Activated CD8-positive, alpha-beta memory T cell treated with anti-CD3 and anti-CD28 coated beads, Interleukin-2, amount 10 ng/mL, durations not matched to agents 7 days and 5 days (primary cell): ENCODE results near the gene RPLP2. TPM values are rescaled to one million over a fixed set of nuclear protein-coding genes. Genes with fewer than 3 reads are reported as not detected.

Experiments used
- ATAC-seq: fragments of 150-1000 bp; cut with Tn5 transposase; one replicate; pipeline ENCODE4 v1.10.0; 2021; ENCODE audit warnings: moderate library complexity
- CTCF ChIA-PET: fragments of 350-600 bp; sonication (Branson Sonifier 250); formaldehyde crosslinking; loops from one replicate; lab custom pipeline; 2021; ENCODE audit warnings: antibody characterized with exemption; lab: Charles Lee
- DNase-seq: peaks from one replicate; pipeline ENCODE4 v3.0.0-alpha.2; 2020
- H3K27ac Mint-ChIP-seq: one replicate; pipeline ENCODE4 v1.8.0; 2021; ENCODE audit warnings: mild to moderate bottlenecking, mixed read lengths
- H3K27me3 Mint-ChIP-seq: one replicate; pipeline ENCODE4 v1.8.0; 2021; ENCODE audit warnings: mixed read lengths
- H3K36me3 Mint-ChIP-seq: one replicate; pipeline ENCODE4 v1.8.0; 2021; ENCODE audit warnings: mild to moderate bottlenecking, mixed read lengths
- H3K4me1 Mint-ChIP-seq: one replicate; pipeline ENCODE4 v1.8.0; 2021; ENCODE audit warnings: mixed read lengths
- H3K4me3 Mint-ChIP-seq: one replicate; pipeline ENCODE4 v1.8.0; 2021; ENCODE audit warnings: mild to moderate bottlenecking, moderate library complexity, mixed read lengths
- H3K9me3 Mint-ChIP-seq: one replicate; pipeline ENCODE4 v1.8.0; 2022; ENCODE audit warnings: low read depth, mixed read lengths
- total RNA-seq, 2 experiments: library from RNA; stranded (reverse); gene quantifications; one replicate each; pipeline ENCODE4 v1.2.3, GENCODE V29; 2021

Gene RPLP2
- total RNA-seq, 2 experiments from 2014 or later = 1,844 to 1,872 TPM

GRCh38 chr11:837189-837989 lies 27.6 kb downstream of the RPLP2 start:
- CTCF ChIA-PET = interaction anchor here (1.0 kb wide), 1 partner anchor 10 kb away, joined by 3 read pairs; no protein-coding TSS in a partner anchor
- no peaks in the 10 kb centered on the region for H3K9me3 Mint-ChIP-seq
- peaks cover under 1% of the 10 kb centered on the region for H3K27me3 Mint-ChIP-seq
- ATAC-seq = no peak
- H3K4me1 Mint-ChIP-seq = peaks cover 24% of the 10 kb centered on the region
- no peak overlapping the region for H3K4me3 Mint-ChIP-seq
- peaks cover 7% of the 10 kb centered on the region for H3K36me3 Mint-ChIP-seq
- no peak overlapping the region for H3K27ac Mint-ChIP-seq
- no peak for DNase-seq

- Mint-ChIP-seq H3K36me3 (peaks cover 7% of the 10 kb centered on the region), H3K27me3 (no peaks in the 10 kb centered on the region), H3K4me3 (no peak overlapping the region), H3K9me3 (no peaks in the 10 kb centered on the region), H3K4me1 (peaks cover 24% of the 10 kb centered on the region), H3K27ac (no peak overlapping the region)
- ATAC-seq (no peak), DNase-seq (no peak)
- CTCF ChIA-PET = interaction anchor here (0.9 to 1.0 kb wide), 2 partner anchors 9 to 10 kb away, joined by 3 read pairs; partner anchors contain the start of gene CRACR2B
Measured at GRCh38 chr11:837990-838307, 28.2 kb downstream of the RPLP2 start.

GRCh38 chr11:838441-839279 lies 28.9 kb downstream of the RPLP2 start:
- peaks cover 25% of the 10 kb centered on the region for H3K4me1 Mint-ChIP-seq
- no peaks in the 10 kb centered on the region for H3K27me3 Mint-ChIP-seq
- DNase-seq (no peak), ATAC-seq (no peak)
- H3K36me3 Mint-ChIP-seq = peaks cover 7% of the 10 kb centered on the region
- H3K27ac Mint-ChIP-seq = no peak overlapping the region
- H3K9me3 Mint-ChIP-seq = no peaks in the 10 kb centered on the region
- H3K4me3 Mint-ChIP-seq = no peak overlapping the region
- CTCF ChIA-PET = interaction anchor here (0.9 kb wide), 1 partner anchor 11 kb away, joined by 3 read pairs; the partner anchor contains the start of gene CRACR2B

- no peak for DNase-seq
- ATAC-seq = no peak
Measured at GRCh38 chr11:839280-839623, 29.5 kb downstream of the RPLP2 start.

GRCh38 chr11:839875-840617 lies 30.3 kb downstream of the RPLP2 start:
- Mint-ChIP-seq H3K9me3 (no peaks in the 10 kb centered on the region), H3K27me3 (no peaks in the 10 kb centered on the region), H3K36me3 (peaks cover 7% of the 10 kb centered on the region), H3K4me3 (peak overlapping the region; percentile 86), H3K27ac (no peak overlapping the region), H3K4me1 (peaks cover 24% of the 10 kb centered on the region)
- no peak for DNase-seq
- ATAC-seq = no peak
- CTCF ChIA-PET = interaction anchor here (0.9 to 1.1 kb wide), 2 partner anchors 8 to 23 kb away, joined by 3 read pairs; no protein-coding TSS in a partner anchor

More at GRCh38 chr11:839280-839623, 29.5 kb downstream of the RPLP2 start:
- no peaks in the 10 kb centered on the region for H3K9me3 Mint-ChIP-seq
- H3K36me3 Mint-ChIP-seq = peaks cover 7% of the 10 kb centered on the region
- no peak overlapping the region for H3K27ac Mint-ChIP-seq
- H3K4me1 Mint-ChIP-seq = peaks cover 25% of the 10 kb centered on the region
- CTCF ChIA-PET = no interaction called here
- no peaks in the 10 kb centered on the region for H3K27me3 Mint-ChIP-seq
- no peak overlapping the region for H3K4me3 Mint-ChIP-seq

GRCh38 chr11:841981-842369 lies 32.2 kb downstream of the RPLP2 start:
- H3K4me3 Mint-ChIP-seq = peak overlapping the region; percentile 86
- H3K36me3 Mint-ChIP-seq = peaks cover 7% of the 10 kb centered on the region
- H3K9me3 Mint-ChIP-seq = no peaks in the 10 kb centered on the region
- peak overlapping the region; percentile 80 for H3K27ac Mint-ChIP-seq
- H3K4me1 Mint-ChIP-seq = peaks cover 24% of the 10 kb centered on the region
- peak; percentile 49 for ATAC-seq
- CTCF ChIA-PET = interaction anchor here (2.6 kb wide), 1 partner anchor 9 kb away, joined by 11 read pairs; the partner anchor contains the start of gene CD151
- DNase-seq = no peak
- H3K27me3 Mint-ChIP-seq = no peaks in the 10 kb centered on the region

- CTCF ChIA-PET = interaction anchor here (1.0 to 2.6 kb wide), 5 partner anchors 10 to 78 kb away, joined by 3 to 11 read pairs (median 3); partner anchors contain the start of genes CD151, PNPLA2 and RPLP2
- Mint-ChIP-seq H3K27ac (peak within 1 kb of the TSS; percentile 80), H3K27me3 (no peaks in the 10 kb centered on the region), H3K36me3 (peaks cover 7% of the 10 kb centered on the region), H3K4me1 (peaks cover 24% of the 10 kb centered on the region), H3K9me3 (no peaks in the 10 kb centered on the region), H3K4me3 (peak within 1 kb of the TSS; percentile 86)
- peak; percentile 90 for DNase-seq
- ATAC-seq = peak; percentile 79
Measured at GRCh38 chr11:842370-843002, 32.7 kb downstream of the RPLP2 start, which contains the start of the genes POLR2L and TSPAN4. TSS of gene POLR2L (minus strand) at chr11:842529. CDS start at chr11:842508, 21 bp downstream. TSS of gene TSPAN4 (plus strand) at chr11:842852. CDS start at chr11:850305, 7,453 bp downstream.

GRCh38 chr11:843086-843734 lies 33.4 kb downstream of the RPLP2 start:
- H3K27me3 Mint-ChIP-seq = no peaks in the 10 kb centered on the region
- ATAC-seq (peak; percentile 7), DNase-seq (no peak)
- peaks cover 7% of the 10 kb centered on the region for H3K36me3 Mint-ChIP-seq
- peak overlapping the region; percentile 63 for H3K4me3 Mint-ChIP-seq
- H3K4me1 Mint-ChIP-seq = peaks cover 24% of the 10 kb centered on the region
- CTCF ChIA-PET = interaction anchor here (0.8 to 2.6 kb wide), 8 partner anchors 9 to 78 kb away, joined by 3 to 11 read pairs (median 4); partner anchors contain the start of genes CD151, PNPLA2 and RPLP2
- no peak overlapping the region for H3K27ac Mint-ChIP-seq
- no peaks in the 10 kb centered on the region for H3K9me3 Mint-ChIP-seq

- Mint-ChIP-seq H3K9me3 (no peaks in the 10 kb centered on the region), H3K27me3 (peaks cover 6% of the 10 kb centered on the region), H3K36me3 (peaks cover 7% of the 10 kb centered on the region), H3K4me1 (peaks cover 29% of the 10 kb centered on the region), H3K27ac (no peak overlapping the region), H3K4me3 (peak overlapping the region; percentile 63)
- no peak for DNase-seq
- CTCF ChIA-PET = interaction anchor here (0.8 to 2.6 kb wide), 7 partner anchors 10 to 34 kb away, joined by 3 to 11 read pairs (median 4); partner anchors contain the start of genes CD151, PNPLA2 and RPLP2
- no peak for ATAC-seq
Measured at GRCh38 chr11:843818-844692, 34.3 kb downstream of the RPLP2 start.

- ATAC-seq (no peak), DNase-seq (no peak)
- Mint-ChIP-seq H3K9me3 (no peaks in the 10 kb centered on the region), H3K4me1 (peaks cover 29% of the 10 kb centered on the region), H3K27me3 (peaks cover 8% of the 10 kb centered on the region), H3K4me3 (no peak overlapping the region), H3K27ac (no peak overlapping the region), H3K36me3 (peaks cover 6% of the 10 kb centered on the region)
- CTCF ChIA-PET = no interaction called here
Measured at GRCh38 chr11:844693-845644, 35.2 kb downstream of the RPLP2 start.
